HTR-8/SVneo (cell line): ENCODE results near the gene DHX57.
A peak's percentile ranks its signal among the peaks of the same experiment; 100 is the strongest.
"Not testable (repeated sequence)": the region's sequence is repeated elsewhere in the genome, so short reads cannot be mapped to it uniquely, and the experiment has no call there.

Experiments used
- DNase-seq: peaks from one replicate; pipeline ENCODE4 v3.0.0; 2011; ENCODE audit warnings: low spot score, mixed read lengths; ENCODE audit not compliant: insufficient read length
- FAIRE-seq: peaks from 2 replicates; lab custom pipeline; 2011; peaks lifted over from hg19 to GRCh38; lab: Jason Lieb, UNC

The DHX57 gene

GRCh38 chr2:38875227-38875575 is 533 bp downstream of the DHX57 start:
- no peak for FAIRE-seq
- peak; percentile 8 for DNase-seq

- FAIRE-seq (no peak), DNase-seq (no peak)
Measured at GRCh38 chr2:38873763-38874162, 2.0 kb downstream of the DHX57 start.

- no peak for FAIRE-seq
- no peak for DNase-seq
Measured at GRCh38 chr2:38871432-38871831, 4.3 kb downstream of the DHX57 start.

- DNase-seq (no peak), FAIRE-seq (peak; percentile 57)
Measured at GRCh38 chr2:38866773-38867443, 8.8 kb downstream of the DHX57 start.

GRCh38 chr2:38863061-38863695 is 12.6 kb downstream of the DHX57 start:
- no peak for DNase-seq
- FAIRE-seq, result no peak

GRCh38 chr2:38862476-38862875 is 13.3 kb downstream of the DHX57 start:
- FAIRE-seq, result no peak
- no peak for DNase-seq

GRCh38 chr2:38856165-38856564 is 19.6 kb downstream of the DHX57 start:
- DNase-seq, result peak; percentile 14
- no peak for FAIRE-seq

- DNase-seq (no peak), FAIRE-seq (no peak)
Measured at GRCh38 chr2:38850045-38850444, 25.7 kb downstream of the DHX57 start.

- DNase-seq, result no peak
- no peak for FAIRE-seq
Measured at GRCh38 chr2:38836791-38837190, 38.9 kb downstream of the DHX57 start.

GRCh38 chr2:38835990-38836389 is 39.7 kb downstream of the DHX57 start:
- no peak for FAIRE-seq
- no peak for DNase-seq

GRCh38 chr2:38835015-38835601 is 40.6 kb downstream of the DHX57 start:
- DNase-seq (peak; percentile 14), FAIRE-seq (no peak)

- FAIRE-seq (no peak), DNase-seq (no peak)
Measured at GRCh38 chr2:38830526-38831159, 45.1 kb downstream of the DHX57 start.

- DNase-seq (no peak), FAIRE-seq (no peak)
Measured at GRCh38 chr2:38829971-38830370, 45.8 kb downstream of the DHX57 start.

GRCh38 chr2:38828460-38828859 is 47.3 kb downstream of the DHX57 start:
- DNase-seq (no peak), FAIRE-seq (no peak)

GRCh38 chr2:38827539-38828145 is 48.1 kb downstream of the DHX57 start:
- FAIRE-seq, result not testable (repeated sequence)
- peak; percentile 20 for DNase-seq

- FAIRE-seq (no peak), DNase-seq (no peak)
Measured at GRCh38 chr2:38825956-38826355, 49.8 kb downstream of the DHX57 start.

- DNase-seq (no peak), FAIRE-seq (no peak)
Measured at GRCh38 chr2:38824906-38825305, 50.8 kb downstream of the DHX57 start.

GRCh38 chr2:38823386-38823785 is 52.3 kb downstream of the DHX57 start:
- FAIRE-seq (no peak), DNase-seq (no peak)

GRCh38 chr2:38818565-38818964 is 57.2 kb downstream of the DHX57 start:
- DNase-seq, result no peak
- FAIRE-seq, result no peak

GRCh38 chr2:38815936-38816335 is 59.8 kb downstream of the DHX57 start:
- no peak for FAIRE-seq
- DNase-seq, result no peak

- DNase-seq (no peak), FAIRE-seq (no peak)
Measured at GRCh38 chr2:38810488-38810887, 65.2 kb downstream of the DHX57 start.
